ENCODE measurements around the gene C14orf119. TPM values are rescaled to one million over a fixed set of nuclear protein-coding genes. Genes with fewer than 3 reads are reported as not detected.

The C14orf119 gene
- total and polyA plus RNA-seq, 9 of the 15 experiments (the other 6 are each of a cell fraction or from before 2014, with no cell fraction given), result 36.7 to 251 (median 51.8) TPM

GRCh38 chr14:23102801-23103200 lies 7.5 kb downstream of the C14orf119 start:
- in situ Hi-C loops (cut with MboI) (no loop called here), intact Hi-C loops (cut with micrococcal nuclease) (no loop called here)
- no peak for TF ChIP-seq MITF (IDR thresholded peaks at IDR 0.05)
- 0 out of 2 replicates have a peak, but pooled peaks have one; percentile 37 for TF ChIP-seq PKNOX1 (IDR thresholded peaks at IDR 0.05)
- Histone ChIP-seq H3K27ac (ENCODE audit: extremely low read depth, low read depth, low read length) (no peak overlapping the region), H3K27me3 (ENCODE audit: control insufficient read depth in 2 of 2, insufficient read depth in 2 of 2, low read length in 2 of 2) (no peaks in the 10 kb centered on the region), H3K9me1 (ENCODE audit: control insufficient read depth, insufficient read depth, low read length) (no peaks in the 10 kb centered on the region), H3K9me3 (replicated peaks; ENCODE audit: control insufficient read depth, insufficient read depth, low read depth, low read length) (no peaks in the 10 kb centered on the region), H3K4me2 (ENCODE audit: insufficient read depth, low read length) (no peak overlapping the region), H3K9ac (ENCODE audit: insufficient read depth in 1 of 2, low read depth in 2 of 2, low read length in 2 of 2) (no peak overlapping the region), H3K36me3 (ENCODE audit: control insufficient read depth, insufficient read depth, low read length) (peaks cover 16% of the 10 kb centered on the region; the same call in 2 of the 3 replicates), H2AFZ (ENCODE audit: low read depth, low read length) (no peak overlapping the region), H4K20me1 (replicated peaks; ENCODE audit: control insufficient read depth, insufficient read depth, low read length) (0 out of 2 replicates have a peak, but pooled peaks cover 4% of the 10 kb centered on the region), H3K4me1 (replicated peaks in 1 of 2; ENCODE audit: control insufficient read depth in 2 of 2, insufficient read depth in 2 of 2, low read length in 2 of 2) (peaks cover 5 to 10% of the 10 kb centered on the region in 2 experiments; a peak in 3 of 5 replicates), H3K4me3 (no peak overlapping the region), H3K79me2 (ENCODE audit: control insufficient read depth, insufficient read depth, low read length) (peaks cover 14% of the 10 kb centered on the region)
- FAIRE-seq (no peak), DNase-seq (ENCODE audit: extremely low read depth in 1 of 4, low spot score in 3 of 4) (no peak), ATAC-seq (no peak)
- 14% methylated on average over 2 of the region's 2 CpGs for WGBS (ENCODE audit: insufficient coverage, low coverage, missing lambda C conversion rate)
- CTCF ChIA-PET (ENCODE audit: low intra/inter-chr PET ratio), result no interaction called here
- POLR2A ChIA-PET, result interaction anchor here (0.7 kb wide), 2 partner anchors 108 to 762 kb away, joined by 3 read pairs; no protein-coding TSS in a partner anchor
- no TSS peak for BruUV-seq (replicated peaks)

All from K562 (cell line).